Left lung (tissue), 10 donors: ENCODE measurements around the gene AGBL1. TPM values are rescaled to one million over a fixed set of nuclear protein-coding genes. Genes with fewer than 3 reads are reported as not detected.

ENCODE experiments used
- ATAC-seq: fragments of 200-7000 bp; cut with Tn5 transposase; one replicate; pipeline ENCODE4 v1.9.1; 2020; ENCODE audit warnings: moderate library complexity
- DNase-seq, 4 donors: peaks; one replicate each; pipeline ENCODE4 v3.0.0-alpha.2; 2013 to 2020
- H3K27ac ChIP-seq, 2 donors: fragments of 200-600 bp; sonication (generic) in 1 of 2; one replicate each; pipeline versions ENCODE4 v1.5.0 to v1.8.0; 2020 to 2021
- H3K27me3 ChIP-seq, 2 donors: fragments of 200-600 bp; sonication (generic) in 1 of 2; one replicate each; pipeline versions ENCODE4 v1.5.0 to v1.8.0; 2020 to 2021
- H3K36me3 ChIP-seq, 2 donors: fragments of 200-600 bp; sonication (generic) in 1 of 2; one replicate each; pipeline versions ENCODE4 v1.5.0 to v1.8.0; 2020 to 2021
- H3K4me1 ChIP-seq, 2 donors: fragments of 200-600 bp; one replicate each; pipeline ENCODE4 v1.8.0; 2021
- H3K4me3 ChIP-seq, 2 donors: fragments of 200-600 bp; sonication (generic) in 1 of 2; one replicate each; pipeline versions ENCODE4 v1.5.0 to v1.8.0; 2020 to 2021; ENCODE audit warnings: mild to moderate bottlenecking in 1 of 2
- H3K9me3 ChIP-seq, 2 donors: fragments of 200-600 bp; sonication (generic) in 1 of 2; one replicate each; pipeline versions ENCODE4 v1.5.0 to v1.8.0; 2020 to 2021
- intact Hi-C, 2 donors: fragments of 100-400 bp; cut with DNase I; formaldehyde crosslinking; loops; one replicate each; pipeline versions ENCODE4 v1.11.2 to v1.14.2; 2022
- polyA plus RNA-seq, 6 donors: library from polyadenylated mRNA; unstranded; fragments of 120-200 nt; gene quantifications; one replicate each; pipeline ENCODE4 v1.2.1, GENCODE V29; 2013; ENCODE audit not compliant: insufficient read length in 6 of 6
- total RNA-seq, 2 donors: library from RNA; stranded (reverse); fragmentation: NEBNext Ultra II Directional; extraction: Animal tissue kit (Norgen Biotek cat#: 25700); gene quantifications; one replicate each; pipeline ENCODE4 v1.2.1, GENCODE V29; 2021
- TF ChIP-seq, protein P1 (sequence below), 2 donors: fragments of 200-600 bp; sonication (generic) in 1 of 2; IDR thresholded peaks; one replicate each; pipeline versions ENCODE4 v1.5.0 to v1.8.0; 2021; ENCODE audit warnings: antibody characterized with exemption in 2 of 2
- donor health status: DM: no; HTN: yes; CAD: no.
- donor health status: DM: no; HTN: no; CAD: no.

The AGBL1 gene
- total and polyA plus RNA-seq, 8 donors, result 0.01 to 3.3 (median 0.11) TPM; not detected in 1

- DNase-seq (no peak), ATAC-seq (no peak)
- TF ChIP-seq, protein P1, sequence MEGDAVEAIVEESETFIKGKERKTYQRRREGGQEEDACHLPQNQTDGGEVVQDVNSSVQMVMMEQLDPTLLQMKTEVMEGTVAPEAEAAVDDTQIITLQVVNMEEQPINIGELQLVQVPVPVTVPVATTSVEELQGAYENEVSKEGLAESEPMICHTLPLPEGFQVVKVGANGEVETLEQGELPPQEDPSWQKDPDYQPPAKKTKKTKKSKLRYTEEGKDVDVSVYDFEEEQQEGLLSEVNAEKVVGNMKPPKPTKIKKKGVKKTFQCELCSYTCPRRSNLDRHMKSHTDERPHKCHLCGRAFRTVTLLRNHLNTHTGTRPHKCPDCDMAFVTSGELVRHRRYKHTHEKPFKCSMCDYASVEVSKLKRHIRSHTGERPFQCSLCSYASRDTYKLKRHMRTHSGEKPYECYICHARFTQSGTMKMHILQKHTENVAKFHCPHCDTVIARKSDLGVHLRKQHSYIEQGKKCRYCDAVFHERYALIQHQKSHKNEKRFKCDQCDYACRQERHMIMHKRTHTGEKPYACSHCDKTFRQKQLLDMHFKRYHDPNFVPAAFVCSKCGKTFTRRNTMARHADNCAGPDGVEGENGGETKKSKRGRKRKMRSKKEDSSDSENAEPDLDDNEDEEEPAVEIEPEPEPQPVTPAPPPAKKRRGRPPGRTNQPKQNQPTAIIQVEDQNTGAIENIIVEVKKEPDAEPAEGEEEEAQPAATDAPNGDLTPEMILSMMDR (IDR thresholded peaks at IDR 0.05), result no peak
- H3K27me3 ChIP-seq, result no peaks in the 10 kb centered on the region
- no peaks in the 10 kb centered on the region for H3K4me1 ChIP-seq
- H3K27ac ChIP-seq, result no peak overlapping the region
- no peak overlapping the region for H3K4me3 ChIP-seq
- intact Hi-C loops, result no loop called here
- no peaks in the 10 kb centered on the region for H3K9me3 ChIP-seq
- H3K36me3 ChIP-seq, result no peaks in the 10 kb centered on the region
Measured at GRCh38 chr15:86205096-86205495, 125.4 kb downstream of the AGBL1 start.

DNA sequence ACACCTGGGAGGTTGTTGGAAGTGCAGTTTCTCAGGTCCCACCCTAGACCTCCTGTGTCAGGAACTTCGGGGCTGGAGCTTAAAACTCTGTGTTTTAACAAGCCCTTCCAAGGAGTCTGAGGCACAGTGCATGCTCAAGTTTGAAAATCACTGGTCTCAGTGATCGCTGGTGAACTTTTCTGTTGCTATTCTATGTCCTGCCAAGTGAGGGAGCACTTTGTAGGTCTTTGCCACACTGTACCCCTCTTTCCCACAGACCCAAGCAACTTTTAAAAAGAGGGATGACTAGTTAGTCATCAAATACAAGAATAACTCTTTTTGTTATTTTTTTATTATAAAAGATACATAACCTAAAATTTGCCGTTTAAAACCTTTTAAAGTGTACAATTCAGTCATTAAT is 133.7 kb downstream of the AGBL1 start:
- Histone ChIP-seq H3K4me3 (no peak overlapping the region), H3K27me3 (no peaks in the 10 kb centered on the region), H3K4me1 (no peaks in the 10 kb centered on the region), H3K36me3 (no peaks in the 10 kb centered on the region), H3K27ac (no peak overlapping the region), H3K9me3 (peaks cover 0 to 23% of the 10 kb centered on the region in 2 donors)
- intact Hi-C loops, result no loop called here
- ATAC-seq, result no peak
- no peak for DNase-seq
- TF ChIP-seq, protein P1 (IDR thresholded peaks at IDR 0.05), result no peak

DNA sequence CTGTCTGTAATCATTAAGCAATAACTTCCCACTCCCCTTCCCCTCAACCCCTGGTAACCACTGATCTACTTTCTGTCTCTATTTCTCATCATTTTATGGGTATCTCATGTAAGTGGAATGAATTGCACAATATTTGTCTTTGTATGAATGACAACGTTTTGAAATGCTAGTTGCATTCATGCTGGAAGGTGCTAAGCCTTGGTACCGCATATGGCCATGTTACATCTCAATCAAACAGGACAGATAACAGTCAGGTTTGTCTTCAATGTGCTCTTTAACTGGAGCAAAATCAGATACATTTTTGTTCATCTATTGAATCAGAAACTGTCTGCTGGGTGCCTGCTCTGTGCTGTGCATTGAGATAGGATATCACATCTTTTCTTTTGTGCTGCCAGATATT is 134.2 kb downstream of the AGBL1 start:
- Histone ChIP-seq H3K9me3 (peaks cover 0 to 24% of the 10 kb centered on the region in 2 donors), H3K4me1 (no peaks in the 10 kb centered on the region), H3K27ac (no peak overlapping the region), H3K27me3 (no peaks in the 10 kb centered on the region), H3K36me3 (no peaks in the 10 kb centered on the region), H3K4me3 (no peak overlapping the region)
- intact Hi-C loops, result no loop called here
- TF ChIP-seq, protein P1 (IDR thresholded peaks at IDR 0.05), result no peak
- ATAC-seq (no peak), DNase-seq (no peak)

- Histone ChIP-seq H3K27me3 (no peaks in the 10 kb centered on the region), H3K4me3 (no peak overlapping the region), H3K4me1 (no peaks in the 10 kb centered on the region), H3K9me3 (peaks cover 0 to 12% of the 10 kb centered on the region in 2 donors), H3K36me3 (no peaks in the 10 kb centered on the region), H3K27ac (no peak overlapping the region)
- ATAC-seq, result no peak
- TF ChIP-seq, protein P1 (IDR thresholded peaks at IDR 0.05), result no peak
- no peak for DNase-seq
- intact Hi-C loops, result no loop called here
Measured at GRCh38 chr15:86221119-86221518, 141.4 kb downstream of the AGBL1 start.

GRCh38 chr15:86229306-86229705 is 149.6 kb downstream of the AGBL1 start:
- H3K9me3 ChIP-seq, result no peaks in the 10 kb centered on the region
- no peak overlapping the region for H3K4me3 ChIP-seq
- no peaks in the 10 kb centered on the region for H3K36me3 ChIP-seq
- no peak overlapping the region for H3K27ac ChIP-seq
- no peak for ATAC-seq
- DNase-seq, result no peak
- TF ChIP-seq, protein P1 (IDR thresholded peaks at IDR 0.05), result no peak
- intact Hi-C loops, result no loop called here
- H3K27me3 ChIP-seq, result peaks cover 0 to 9% of the 10 kb centered on the region in 2 donors
- H3K4me1 ChIP-seq, result no peaks in the 10 kb centered on the region
